K562 (cell line): ENCODE data around the gene WDR18. TPM values are rescaled to one million over a fixed set of nuclear protein-coding genes. Genes with fewer than 3 reads are reported as not detected.

Experiments used
- ATAC-seq: fragments of 200-7000 bp; cut with Tn5 transposase; 3 replicates; pipeline ENCODE4 v1.9.1; 2020; ENCODE audit warnings: moderate library complexity
- BruUV-seq: library from RNA; stranded (reverse); fragments of 400-500 nt; replicated peaks from 2 replicates; lab custom pipeline; 2021; lab: Mats Ljungman, UMichigan
- CTCF ChIA-PET: fragments of 300-600 bp; formaldehyde crosslinking; extraction: SDS; loops from one replicate; lab custom pipeline; 2021; ENCODE audit warnings: low intra/inter-chr PET ratio; lab: Yijun Ruan, JAX
- POLR2A ChIA-PET: fragments of 300-600, 350-650 bp; sonication (Branson Sonifier 250); formaldehyde crosslinking; extraction: SDS; loops from one replicate; lab custom pipeline; 2021; ENCODE audit warnings: antibody characterized with exemption, inconsistent platforms; lab: Yijun Ruan, JAX
- DNase-seq, 4 experiments: peaks; one replicate each; pipeline versions ENCODE4 v3.0.0 to v3.0.0-alpha.2; 2011 to 2018; ENCODE audit warnings: low spot score in 3 of 4, mixed read lengths in 3 of 4; ENCODE audit errors: extremely low read depth in 1 of 4
- FAIRE-seq: peaks from 2 replicates; lab custom pipeline; 2011; peaks lifted over from hg19 to GRCh38; lab: Jason Lieb, UNC
- H2AFZ ChIP-seq: 2 replicates; pipeline ENCODE4 v1.6.0; 2011; ENCODE audit warnings: low read depth, low read length, control low read depth, inconsistent platforms
- H3K27ac ChIP-seq: fragments of 200-600 bp; 3 replicates; pipeline ENCODE4 v1.8.0; 2011; ENCODE audit warnings: low read depth, mild to moderate bottlenecking, control low read depth, inconsistent platforms, low read length, moderate library complexity, mixed read lengths; ENCODE audit errors: extremely low read depth
- H3K27me3 ChIP-seq, 2 experiments: fragments of 300-600 bp in 1 of 2; 2 replicates in 1 of 2; 3 replicates in 1 of 2; pipeline versions ENCODE4 v1.6.0 to v1.8.0; 2011; ENCODE audit warnings: inconsistent platforms in 2 of 2, low read length in 2 of 2, mild to moderate bottlenecking in 1 of 2, mixed read lengths in 1 of 2, moderate library complexity in 1 of 2; ENCODE audit not compliant: control insufficient read depth in 2 of 2, insufficient read depth in 2 of 2
- H3K36me3 ChIP-seq: fragments of 300-600 bp; 3 replicates; pipeline ENCODE4 v1.8.0; 2011; ENCODE audit warnings: mild to moderate bottlenecking, low read length, inconsistent platforms; ENCODE audit not compliant: control insufficient read depth, insufficient read depth
- H3K4me1 ChIP-seq, 2 experiments: fragments of 200-600 bp in 1 of 2; replicated peaks in 1 of 2; 2 replicates in 1 of 2; 3 replicates in 1 of 2; pipeline versions ENCODE4 v1.5.1 to v1.8.0; 2011; ENCODE audit warnings: inconsistent platforms in 2 of 2, low read length in 2 of 2, mild to moderate bottlenecking in 1 of 2, mixed read lengths in 1 of 2, moderate library complexity in 1 of 2; ENCODE audit not compliant: control insufficient read depth in 2 of 2, insufficient read depth in 2 of 2
- H3K4me2 ChIP-seq: 2 replicates; pipeline ENCODE4 v1.6.1; 2011; ENCODE audit warnings: low read length, control low read depth, inconsistent platforms, mixed read lengths; ENCODE audit not compliant: insufficient read depth
- H3K4me3 ChIP-seq: fragments of 200-600 bp; sonication (generic), shearing (Covaris generic); 2 replicates; pipeline ENCODE4 v1.5.1; 2016; ENCODE audit warnings: control low read depth, inconsistent platforms
- H3K79me2 ChIP-seq: fragments of 200-600 bp; 3 replicates; pipeline ENCODE4 v1.8.0; 2011; ENCODE audit warnings: low read length, inconsistent platforms; ENCODE audit not compliant: control insufficient read depth, insufficient read depth
- H3K9ac ChIP-seq, 2 experiments: 2 replicates each; pipeline versions ENCODE4 v1.6.0 to v1.6.1; 2011; ENCODE audit warnings: low read depth in 2 of 2, low read length in 2 of 2, control low read depth in 1 of 2, inconsistent platforms in 1 of 2, mild to moderate bottlenecking in 1 of 2, mixed read lengths in 1 of 2; ENCODE audit not compliant: insufficient read depth in 1 of 2
- H3K9me1 ChIP-seq: one replicate; pipeline ENCODE4 v1.6.0; 2011; ENCODE audit warnings: inconsistent platforms, mild to moderate bottlenecking, low read length, moderate library complexity; ENCODE audit not compliant: control insufficient read depth, insufficient read depth
- H3K9me3 ChIP-seq: replicated peaks from 2 replicates; pipeline ENCODE4 v1.5.1; 2011; ENCODE audit warnings: low read depth, low read length, inconsistent platforms; ENCODE audit not compliant: control insufficient read depth, insufficient read depth
- H4K20me1 ChIP-seq: replicated peaks from 2 replicates; pipeline ENCODE4 v1.6.1; 2011; ENCODE audit warnings: low read length, inconsistent platforms, mixed read lengths; ENCODE audit not compliant: control insufficient read depth, insufficient read depth
- CBFA2T2 ChIP-seq: fragments of 450-650 bp; conservative IDR thresholded peaks from 2 replicates; pipeline ENCODE4 v1.6.1; 2017; ENCODE audit warnings: mild to moderate bottlenecking
- ELF4 ChIP-seq: fragments of 450-650 bp; formaldehyde crosslinking; IDR thresholded peaks from 2 replicates; pipeline ENCODE4 v1.4.0; 2022; ENCODE audit warnings: missing genetic modification characterization
- HIVEP1 ChIP-seq: fragments of 250-450 bp; sonication (Bioruptor Pico); IDR thresholded peaks from 2 replicates; pipeline ENCODE4 v1.4.0; 2020; ENCODE audit warnings: mild to moderate bottlenecking
- LARP7 ChIP-seq: fragments of 450-650 bp; IDR thresholded peaks from 2 replicates; pipeline ENCODE4 v1.6.1; 2016
- MEF2A ChIP-seq: IDR thresholded peaks from 2 replicates; pipeline ENCODE4 v1.6.1; 2011; ENCODE audit warnings: low read depth, mild to moderate bottlenecking, low read length, moderate library complexity; ENCODE audit not compliant: control insufficient read depth
- NFIC ChIP-seq: fragments of 450-650 bp; IDR thresholded peaks from 2 replicates; pipeline ENCODE4 v1.6.1; 2017; ENCODE audit warnings: mild to moderate bottlenecking, inconsistent platforms
- RBM25 ChIP-seq: fragments of 200-400 bp; formaldehyde crosslinking; IDR thresholded peaks from 2 replicates; pipeline ENCODE4 v1.6.1; 2018; ENCODE audit warnings: low read length, low read depth, moderate library complexity; ENCODE audit not compliant: severe bottlenecking
- SOX6 ChIP-seq: fragments of 450-650 bp; IDR thresholded peaks from 2 replicates; pipeline ENCODE4 v1.6.1; 2014; ENCODE audit warnings: mild to moderate bottlenecking
- TSC22D4 ChIP-seq: fragments of 450-650 bp; IDR thresholded peaks from 2 replicates; pipeline ENCODE4 v1.6.1; 2016; ENCODE audit warnings: missing genetic modification characterization, missing biosample characterization, control low read depth
- ZFPM2 ChIP-seq: fragments of 250-450 bp; sonication (Bioruptor Pico); IDR thresholded peaks from 2 replicates; pipeline ENCODE4 v1.5.1; 2022; ENCODE audit warnings: mild to moderate bottlenecking
- ZNF143 ChIP-seq: sonication (generic); formaldehyde crosslinking; IDR thresholded peaks from 2 replicates; pipeline ENCODE4 v1.9.0; 2022; ENCODE audit warnings: mild to moderate bottlenecking, missing genetic modification reagents
- ZNF311 ChIP-seq: fragments of 250-450 bp; sonication (Bioruptor Pico); IDR thresholded peaks from 2 replicates; pipeline ENCODE4 v1.4.0; 2020; ENCODE audit warnings: mild to moderate bottlenecking, moderate library complexity
- ZNF444 ChIP-seq: fragments of 250-450 bp; sonication (Bioruptor Pico); IDR thresholded peaks from 2 replicates; pipeline ENCODE4 v1.4.0; 2020; ENCODE audit warnings: mild to moderate bottlenecking, moderate library complexity
- ZNF696 ChIP-seq: fragments of 250-450 bp; sonication (Bioruptor Pico); conservative IDR thresholded peaks from 2 replicates; pipeline ENCODE4 v1.4.0; 2020; ENCODE audit warnings: mild to moderate bottlenecking, moderate library complexity
- WGBS: fragments of 100-300 bp; shearing (Covaris generic); methylation state at CpG from one replicate; pipeline ENCODE4 v1.1.6; 2016; ENCODE audit warnings: low coverage, mixed read lengths; ENCODE audit not compliant: insufficient coverage; ENCODE audit errors: missing lambda C conversion rate; 5-methylcytosine and 5-hydroxymethylcytosine counted together
- in situ Hi-C: fragments of 300-500 bp; cut with MboI; formaldehyde crosslinking; loops from 4 replicates; pipeline ENCODE4 v1.15.0; 2018; ENCODE audit warnings: inconsistent platforms, mixed read lengths
- intact Hi-C: fragments of 100-400 bp; cut with micrococcal nuclease; formaldehyde crosslinking; loops from 2 replicates; pipeline ENCODE4 v1.14.2; 2022
- polyA plus RNA-seq, 8 experiments: library from polyadenylated mRNA; depleted of rRNA in 4 of 8; stranded (reverse) in 5 of 8; unstranded in 3 of 8; fragments of >200 nt; fragmentation: Nextera tagmentation in 2 of 8; fragmentation: Illumina TruSeq in 1 of 8; extraction: Ambion mirVana in 2 of 8; extraction: Trizol in 1 of 8; gene quantifications; 2 replicates each; pipeline versions ENCODE4 v1.2.1 to v1.2.3, GENCODE V29; 2011 to 2014; ENCODE audit warnings: inconsistent platforms in 1 of 8, missing spikeins in 1 of 8
- total RNA-seq, 7 experiments: library from RNA; depleted of rRNA in 6 of 7; stranded (reverse); fragments of >200 nt in 6 of 7; fragmentation: Illumina TruSeq in 2 of 7; extraction: Trizol in 2 of 7; gene quantifications; 2 replicates each; pipeline versions ENCODE4 v1.2.1 to v1.2.3, GENCODE V29; 2011 to 2021; ENCODE audit warnings: low replicate concordance in 1 of 7
- TF ChIP-seq, protein P1 (sequence below): fragments of 200-400 bp; formaldehyde crosslinking; IDR thresholded peaks from 2 replicates; pipeline ENCODE4 v1.6.1; 2017; ENCODE audit warnings: mild to moderate bottlenecking, low read depth, low read length, moderate library complexity
- TF ChIP-seq, protein P2 (sequence below): fragments of 250-450 bp; sonication (Bioruptor Pico); IDR thresholded peaks from 2 replicates; pipeline ENCODE4 v1.5.0; 2021; ENCODE audit warnings: mild to moderate bottlenecking, moderate library complexity
- TF ChIP-seq, protein P3 (sequence below): fragments of 250-450 bp; sonication (Bioruptor Pico); IDR thresholded peaks from 2 replicates; pipeline ENCODE4 v1.8.0; 2022; ENCODE audit warnings: inconsistent platforms

WDR18 gene
- total and polyA plus RNA-seq, 9 of the 15 experiments (the other 6 are each of a cell fraction or from before 2014, with no cell fraction given) = 0.65 to 181 (median 30.1) TPM

DNA sequence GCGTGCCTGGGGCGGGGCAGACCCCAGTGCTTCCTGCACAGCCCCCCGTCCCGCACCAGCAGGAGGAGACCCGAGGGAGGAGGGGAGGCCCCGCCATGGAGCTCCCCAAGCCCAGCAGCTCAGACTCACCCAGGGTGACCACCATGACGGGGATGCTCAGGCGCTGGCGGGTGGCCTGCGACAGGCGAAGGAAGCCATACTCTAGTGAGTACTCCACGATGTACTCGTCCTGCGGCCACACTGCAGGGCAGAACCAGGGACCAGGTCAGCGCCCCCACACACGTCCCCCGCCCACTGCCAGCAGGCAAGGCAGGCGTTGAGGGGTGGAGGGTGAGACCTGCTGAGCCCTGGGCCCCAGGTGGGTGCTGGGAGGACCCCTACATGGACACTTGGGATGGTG is 28.2 kb downstream of the WDR18 start:
- H4K20me1 ChIP-seq = peaks cover 20% of the 10 kb centered on the region
- FAIRE-seq (no peak), ATAC-seq (no peak)
- peaks cover 42% of the 10 kb centered on the region for H3K79me2 ChIP-seq
- H3K36me3 ChIP-seq = peaks cover 81% of the 10 kb centered on the region; the same call in 2 of the 3 replicates
- H3K27me3 ChIP-seq = no peaks in the 10 kb centered on the region
- H3K27ac ChIP-seq = no peak overlapping the region
- in situ Hi-C loops = no loop called here
- TF ChIP-seq ZNF696 (CRISPR knock-in tag) (no peak), TSC22D4 (no peak), ZFPM2 (CRISPR knock-in tag) (no peak), ZNF143 (no peak), CBFA2T2 (no peak), HIVEP1 (CRISPR knock-in tag) (no peak), SOX6 (no peak), ZNF444 (CRISPR knock-in tag) (no peak), ELF4 (CRISPR knock-in tag) (no peak), ZNF311 (CRISPR knock-in tag) (no peak), LARP7 (no peak), NFIC (no peak), MEF2A (no peak), RBM25 (no peak)
- TF ChIP-seq, protein P1, sequence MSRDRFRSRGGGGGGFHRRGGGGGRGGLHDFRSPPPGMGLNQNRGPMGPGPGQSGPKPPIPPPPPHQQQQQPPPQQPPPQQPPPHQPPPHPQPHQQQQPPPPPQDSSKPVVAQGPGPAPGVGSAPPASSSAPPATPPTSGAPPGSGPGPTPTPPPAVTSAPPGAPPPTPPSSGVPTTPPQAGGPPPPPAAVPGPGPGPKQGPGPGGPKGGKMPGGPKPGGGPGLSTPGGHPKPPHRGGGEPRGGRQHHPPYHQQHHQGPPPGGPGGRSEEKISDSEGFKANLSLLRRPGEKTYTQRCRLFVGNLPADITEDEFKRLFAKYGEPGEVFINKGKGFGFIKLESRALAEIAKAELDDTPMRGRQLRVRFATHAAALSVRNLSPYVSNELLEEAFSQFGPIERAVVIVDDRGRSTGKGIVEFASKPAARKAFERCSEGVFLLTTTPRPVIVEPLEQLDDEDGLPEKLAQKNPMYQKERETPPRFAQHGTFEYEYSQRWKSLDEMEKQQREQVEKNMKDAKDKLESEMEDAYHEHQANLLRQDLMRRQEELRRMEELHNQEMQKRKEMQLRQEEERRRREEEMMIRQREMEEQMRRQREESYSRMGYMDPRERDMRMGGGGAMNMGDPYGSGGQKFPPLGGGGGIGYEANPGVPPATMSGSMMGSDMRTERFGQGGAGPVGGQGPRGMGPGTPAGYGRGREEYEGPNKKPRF = no peak
- TF ChIP-seq, protein P2, sequence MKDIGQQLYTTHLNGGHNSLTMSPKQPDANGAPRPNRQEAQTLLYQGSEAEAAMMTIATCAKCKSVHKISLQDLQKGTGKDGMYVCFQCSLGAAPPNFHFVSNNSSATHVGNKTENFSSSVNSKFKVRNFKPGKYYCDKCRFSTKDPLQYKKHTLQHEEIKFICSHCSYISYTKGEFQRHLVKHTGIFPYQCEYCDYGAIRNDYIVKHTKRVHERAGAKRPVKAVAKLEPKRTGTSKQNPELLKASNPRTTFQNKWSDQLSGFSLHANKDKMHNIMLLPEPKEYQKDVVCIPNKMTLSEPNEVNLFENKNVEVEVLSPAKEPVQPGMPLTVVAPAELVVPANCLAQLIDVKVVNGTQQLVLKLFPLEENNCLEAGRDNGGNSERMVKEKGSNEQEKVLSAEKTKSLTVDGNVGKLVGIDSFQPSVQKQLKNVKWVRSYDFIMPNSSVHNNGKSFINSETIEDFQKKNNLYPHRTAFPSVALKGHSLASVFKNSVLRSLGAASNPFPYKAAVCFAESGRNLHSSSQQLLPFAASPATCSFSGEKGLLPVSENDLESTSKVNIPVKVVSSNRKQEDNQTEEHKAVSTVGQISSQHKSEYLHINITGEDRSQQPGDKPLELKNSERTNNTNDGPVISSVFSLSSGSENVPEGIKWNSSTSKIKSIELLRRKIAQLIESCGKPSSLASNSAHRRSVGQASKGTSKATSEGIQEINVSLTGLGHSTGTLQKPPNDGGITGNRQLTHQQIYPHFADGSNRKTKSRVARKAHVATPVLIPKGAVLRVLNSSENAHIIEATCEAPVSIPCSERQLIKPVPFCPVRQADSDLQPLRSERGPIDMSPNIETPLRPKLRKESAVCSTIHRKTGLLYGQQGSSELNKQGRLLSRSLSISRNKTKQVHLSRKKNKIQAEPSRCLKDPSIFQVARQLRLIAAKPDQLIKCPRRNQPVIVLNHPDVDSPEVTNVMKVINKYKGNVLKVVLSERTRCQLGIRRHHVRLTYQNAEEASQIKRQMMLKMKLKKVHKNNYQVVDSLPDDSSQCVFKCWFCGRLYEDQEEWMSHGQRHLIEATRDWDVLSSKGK (CRISPR knock-in tag) = no peak
- TF ChIP-seq, protein P3, sequence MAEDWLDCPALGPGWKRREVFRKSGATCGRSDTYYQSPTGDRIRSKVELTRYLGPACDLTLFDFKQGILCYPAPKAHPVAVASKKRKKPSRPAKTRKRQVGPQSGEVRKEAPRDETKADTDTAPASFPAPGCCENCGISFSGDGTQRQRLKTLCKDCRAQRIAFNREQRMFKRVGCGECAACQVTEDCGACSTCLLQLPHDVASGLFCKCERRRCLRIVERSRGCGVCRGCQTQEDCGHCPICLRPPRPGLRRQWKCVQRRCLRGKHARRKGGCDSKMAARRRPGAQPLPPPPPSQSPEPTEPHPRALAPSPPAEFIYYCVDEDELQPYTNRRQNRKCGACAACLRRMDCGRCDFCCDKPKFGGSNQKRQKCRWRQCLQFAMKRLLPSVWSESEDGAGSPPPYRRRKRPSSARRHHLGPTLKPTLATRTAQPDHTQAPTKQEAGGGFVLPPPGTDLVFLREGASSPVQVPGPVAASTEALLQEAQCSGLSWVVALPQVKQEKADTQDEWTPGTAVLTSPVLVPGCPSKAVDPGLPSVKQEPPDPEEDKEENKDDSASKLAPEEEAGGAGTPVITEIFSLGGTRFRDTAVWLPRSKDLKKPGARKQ (CRISPR knock-in tag) = no peak
- TF ChIP-seq, all 486 proteins: peak for 0
- Histone ChIP-seq H3K9me3 (no peaks in the 10 kb centered on the region), H3K9me1 (peaks cover 7% of the 10 kb centered on the region), H3K4me1 (peaks cover 8 to 88% of the 10 kb centered on the region in 2 experiments), H3K4me2 (no peak overlapping the region), H2AFZ (no peak overlapping the region), H3K4me3 (no peak overlapping the region), H3K9ac (no peak overlapping the region)
- no peak for DNase-seq
- 98% methylated on average over 6 of the region's 18 CpGs for WGBS
- BruUV-seq = no TSS peak
- CTCF ChIA-PET = no interaction called here
- intact Hi-C loops = no loop called here
- POLR2A ChIA-PET = interaction anchor here (0.6 to 1.0 kb wide), 2 partner anchors 8 to 74 kb away, joined by 3 to 5 read pairs; no protein-coding TSS in a partner anchor
